WTC11 (cell line): ENCODE measurements around the gene VAMP4. TPM values are rescaled to one million over a fixed set of nuclear protein-coding genes. Genes with fewer than 3 reads are reported as not detected.
A peak's percentile ranks its signal among the peaks of the same experiment; 100 is the strongest.

ENCODE experiments used
- ATAC-seq: fragments of 200-7000 bp; cut with Tn5 transposase; 2 replicates; pipeline ENCODE4 v1.10.0; 2021; ENCODE audit warnings: mild to moderate bottlenecking, moderate library complexity
- CTCF ChIA-PET: fragments of 300-600 bp; sonication (Branson Sonifier 250); formaldehyde crosslinking; loops from one replicate; lab custom pipeline; 2021; ENCODE audit warnings: antibody characterized with exemption; lab: Charles Lee
- POLR2A ChIA-PET: fragments of 350-600 bp; sonication (Branson Sonifier 250); formaldehyde crosslinking; loops from one replicate; lab custom pipeline; 2021; ENCODE audit warnings: antibody characterized with exemption; lab: Charles Lee
- DNase-seq: peaks from one replicate; pipeline ENCODE4 v3.0.0; 2021; ENCODE audit warnings: low spot score
- H3K27ac Mint-ChIP-seq: 2 replicates; pipeline ENCODE4 v1.8.0; 2021; ENCODE audit warnings: mixed read lengths
- H3K27me3 Mint-ChIP-seq: 2 replicates; pipeline ENCODE4 v1.8.0; 2021; ENCODE audit warnings: low read depth, mild to moderate bottlenecking, moderate library complexity, mixed read lengths
- H3K36me3 Mint-ChIP-seq: 2 replicates; pipeline ENCODE4 v1.8.0; 2021; ENCODE audit warnings: mixed read lengths
- H3K4me1 Mint-ChIP-seq: 2 replicates; pipeline ENCODE4 v1.8.0; 2022; ENCODE audit warnings: mixed read lengths
- H3K4me3 Mint-ChIP-seq: 2 replicates; pipeline ENCODE4 v1.8.0; 2021; ENCODE audit warnings: mild to moderate bottlenecking, moderate library complexity, mixed read lengths
- H3K9me3 Mint-ChIP-seq: 2 replicates; pipeline ENCODE4 v1.8.0; 2021; ENCODE audit warnings: mixed read lengths
- ARID4B ChIP-seq: sonication (generic); formaldehyde crosslinking; IDR thresholded peaks from 2 replicates; pipeline ENCODE4 v1.8.0; 2023; ENCODE audit warnings: missing genetic modification reagents, mild to moderate bottlenecking, borderline replicate concordance
- ATF3 ChIP-seq: sonication (generic); formaldehyde crosslinking; conservative IDR thresholded peaks from 2 replicates; pipeline ENCODE4 v1.8.1; 2022; ENCODE audit warnings: mild to moderate bottlenecking, missing genetic modification reagents
- CREB1 ChIP-seq: sonication (generic); formaldehyde crosslinking; IDR thresholded peaks from 2 replicates; pipeline ENCODE4 v1.8.0; 2023; ENCODE audit warnings: mild to moderate bottlenecking, missing genetic modification reagents
- CTCF ChIP-seq: fragments of 200-600 bp; IDR thresholded peaks from 2 replicates; pipeline ENCODE4 v1.8.0; 2022; ENCODE audit warnings: antibody characterized with exemption
- E2F1 ChIP-seq: sonication (generic); formaldehyde crosslinking; IDR thresholded peaks from 2 replicates; pipeline ENCODE4 v1.8.0; 2022; ENCODE audit warnings: mild to moderate bottlenecking, missing genetic modification reagents
- E2F5 ChIP-seq: sonication (generic); formaldehyde crosslinking; IDR thresholded peaks from 2 replicates; pipeline ENCODE4 v1.8.1; 2022; ENCODE audit warnings: mild to moderate bottlenecking, moderate library complexity, missing genetic modification reagents
- ELF4 ChIP-seq: sonication (generic); formaldehyde crosslinking; IDR thresholded peaks from 2 replicates; pipeline ENCODE4 v1.8.1; 2022; ENCODE audit warnings: low read depth, mild to moderate bottlenecking, moderate library complexity, missing genetic modification reagents
- ESRRA ChIP-seq: sonication (generic); formaldehyde crosslinking; IDR thresholded peaks from 2 replicates; pipeline ENCODE4 v1.8.1; 2022; ENCODE audit warnings: mild to moderate bottlenecking, missing genetic modification reagents, borderline replicate concordance
- ETV6 ChIP-seq: sonication (generic); formaldehyde crosslinking; IDR thresholded peaks from 2 replicates; pipeline ENCODE4 v1.8.1; 2022; ENCODE audit warnings: mild to moderate bottlenecking, missing genetic modification reagents
- FOXP1 ChIP-seq: sonication (generic); formaldehyde crosslinking; IDR thresholded peaks from 2 replicates; pipeline ENCODE4 v1.8.0; 2022; ENCODE audit warnings: missing genetic modification reagents, mild to moderate bottlenecking, moderate library complexity, borderline replicate concordance
- HMGA2 ChIP-seq: fragments of 250-450 bp; sonication (Bioruptor Pico); IDR thresholded peaks from 2 replicates; pipeline ENCODE4 v1.4.0; 2021; ENCODE audit warnings: mild to moderate bottlenecking, moderate library complexity
- JAZF1 ChIP-seq: fragments of 250-450 bp; sonication (Bioruptor Pico); IDR thresholded peaks from 2 replicates; pipeline ENCODE4 v1.9.0; 2021; ENCODE audit warnings: moderate library complexity, mild to moderate bottlenecking, inconsistent platforms
- KAT7 ChIP-seq: sonication (generic); formaldehyde crosslinking; IDR thresholded peaks from 2 replicates; pipeline ENCODE4 v1.8.1; 2023; ENCODE audit warnings: missing genetic modification reagents, mild to moderate bottlenecking, borderline replicate concordance
- MAX ChIP-seq: sonication (generic); formaldehyde crosslinking; IDR thresholded peaks from 2 replicates; pipeline ENCODE4 v1.8.0; 2022; ENCODE audit warnings: mild to moderate bottlenecking, missing genetic modification reagents
- MLX ChIP-seq: sonication (generic); formaldehyde crosslinking; IDR thresholded peaks from 2 replicates; pipeline ENCODE4 v1.8.1; 2023; ENCODE audit warnings: mild to moderate bottlenecking, missing genetic modification reagents, moderate library complexity
- MXD4 ChIP-seq: fragments of 250-450 bp; sonication (Bioruptor Pico); IDR thresholded peaks from 2 replicates; pipeline ENCODE4 v1.8.0; 2021; ENCODE audit warnings: mild to moderate bottlenecking, moderate library complexity, borderline replicate concordance
- NFYB ChIP-seq: sonication (generic); formaldehyde crosslinking; conservative IDR thresholded peaks from 2 replicates; pipeline ENCODE4 v1.8.0; 2022; ENCODE audit warnings: low read depth, missing genetic modification reagents
- NR2C2 ChIP-seq: sonication (generic); formaldehyde crosslinking; IDR thresholded peaks from 2 replicates; pipeline ENCODE4 v1.8.0; 2022; ENCODE audit warnings: mild to moderate bottlenecking, missing genetic modification reagents
- PREB ChIP-seq: sonication (generic); formaldehyde crosslinking; IDR thresholded peaks from 2 replicates; pipeline ENCODE4 v1.8.1; 2022; ENCODE audit warnings: mild to moderate bottlenecking, missing genetic modification reagents, moderate library complexity, borderline replicate concordance
- PRRX2 ChIP-seq: fragments of 250-450 bp; sonication (Bioruptor Pico); IDR thresholded peaks from 2 replicates; pipeline ENCODE4 v1.8.0; 2021; ENCODE audit warnings: mild to moderate bottlenecking
- RORB ChIP-seq: fragments of 250-450 bp; sonication (Bioruptor Pico); IDR thresholded peaks from 2 replicates; pipeline ENCODE4 v1.9.0; 2021; ENCODE audit warnings: mild to moderate bottlenecking
- ZBTB21 ChIP-seq: sonication (generic); formaldehyde crosslinking; IDR thresholded peaks from 2 replicates; pipeline ENCODE4 v1.8.1; 2023; ENCODE audit warnings: mild to moderate bottlenecking, missing genetic modification reagents, borderline replicate concordance
- ZNF219 ChIP-seq: sonication (generic); formaldehyde crosslinking; IDR thresholded peaks from 2 replicates; pipeline ENCODE4 v1.8.0; 2023; ENCODE audit warnings: missing genetic modification reagents, mild to moderate bottlenecking, borderline replicate concordance
- ZNF232 ChIP-seq: sonication (generic); formaldehyde crosslinking; IDR thresholded peaks from 2 replicates; pipeline ENCODE4 v1.8.0; 2022; ENCODE audit warnings: mild to moderate bottlenecking, missing genetic modification reagents
- ZNF512 ChIP-seq: sonication (generic); formaldehyde crosslinking; IDR thresholded peaks from 2 replicates; pipeline ENCODE4 v1.8.1; 2022; ENCODE audit warnings: missing genetic modification reagents, borderline replicate concordance
- total RNA-seq: library from RNA; stranded (reverse); gene quantifications from 3 replicates; pipeline ENCODE4 v1.2.3, GENCODE V29; 2021

The VAMP4 gene
- total RNA-seq, 1 experiment from 2014 or later: 11.4 TPM

- TF ChIP-seq E2F1: no peak
- no peak for TF ChIP-seq ELF4
- no peak for TF ChIP-seq JAZF1
- no peak for TF ChIP-seq ETV6 (CRISPR knock-in tag)
- TF ChIP-seq ZNF232 (CRISPR knock-in tag): no peak
- TF ChIP-seq KAT7 (CRISPR knock-in tag): no peak
- no peak for TF ChIP-seq ARID4B
Observed at GRCh38 chr1:171716616-171717015, 25.2 kb downstream of the VAMP4 start (continued).

- CTCF ChIA-PET: interaction anchor here (0.6 to 5.1 kb wide), 18 partner anchors 11 to 270 kb away, joined by 3 to 56 read pairs (median 4); partner anchors contain the start of genes METTL13, MYOC and PRRC2C
- POLR2A ChIA-PET: interaction anchor here (1.0 kb wide), 1 partner anchor 71 kb away, joined by 3 read pairs; no protein-coding TSS in a partner anchor
- peak; percentile 39; the same call in 1 of the 2 replicates for ATAC-seq
- 0 out of 2 replicates have a peak overlapping the region, but pooled peaks have one; percentile 23 for H3K27ac Mint-ChIP-seq
- H3K9me3 Mint-ChIP-seq: peaks cover under 1% of the 10 kb centered on the region
- H3K4me3 Mint-ChIP-seq: no peak overlapping the region
- H3K4me1 Mint-ChIP-seq: no peaks in the 10 kb centered on the region
- H3K36me3 Mint-ChIP-seq: 0 out of 2 replicates have a peak, but pooled peaks cover under 1% of the 10 kb centered on the region
- no peak for DNase-seq
- H3K27me3 Mint-ChIP-seq: no peaks in the 10 kb centered on the region
- TF ChIP-seq CTCF: no peak
- TF ChIP-seq MXD4: no peak
- no peak for TF ChIP-seq ATF3
- no peak for TF ChIP-seq NFYB (CRISPR knock-in tag)
- no peak for TF ChIP-seq RORB
- TF ChIP-seq HMGA2 (CRISPR knock-in tag): no peak
- TF ChIP-seq FOXP1 (CRISPR knock-in tag): no peak
- TF ChIP-seq MLX (CRISPR knock-in tag): no peak
- no peak for TF ChIP-seq PREB (CRISPR knock-in tag)
- TF ChIP-seq MAX (CRISPR knock-in tag): no peak
- no peak for TF ChIP-seq PRRX2
- no peak for TF ChIP-seq CREB1
- no peak for TF ChIP-seq ZBTB21 (CRISPR knock-in tag)
- TF ChIP-seq ESRRA (CRISPR knock-in tag): no peak
- no peak for TF ChIP-seq ZNF219 (CRISPR knock-in tag)
- no peak for TF ChIP-seq ZNF512 (CRISPR knock-in tag)
- no peak for TF ChIP-seq NR2C2
- TF ChIP-seq E2F5 (CRISPR knock-in tag): no peak
- TF ChIP-seq, all 79 proteins: peak for 0
Observed at GRCh38 chr1:171715813-171716251, 26.0 kb downstream of the VAMP4 start.
